Measurements from ENCODE around the gene AIP. TPM values are rescaled to one million over a fixed set of nuclear protein-coding genes. Genes with fewer than 3 reads are reported as not detected.

The AIP gene
- total RNA-seq, 2 donors from 2014 or later: 172 to 184 TPM

GRCh38 chr11:67538306-67538705 is 55.5 kb downstream of the AIP start:
- Mint-ChIP-seq H3K27me3 (ENCODE audit: low read depth) (no peaks in the 10 kb centered on the region), H3K9me3 (peaks cover 4 to 6% of the 10 kb centered on the region in 2 donors), H3K36me3 (ENCODE audit: insufficient read depth in 2 of 2) (peaks cover 3 to 13% of the 10 kb centered on the region in 2 donors), H3K4me1 (ENCODE audit: low read depth) (no peaks in the 10 kb centered on the region), H3K27ac (no peak overlapping the region), H3K4me3 (no peak overlapping the region)
- no peak for ATAC-seq (replicated peaks in 1 of 2)
- DNase-seq: no peak

GRCh38 chr11:67538823-67539505 is 56.1 kb downstream of the AIP start:
- Mint-ChIP-seq H3K4me3 (no peak overlapping the region), H3K27ac (no peak overlapping the region), H3K27me3 (ENCODE audit: low read depth) (no peaks in the 10 kb centered on the region), H3K9me3 (peaks cover 1 to 2% of the 10 kb centered on the region in 2 donors), H3K4me1 (ENCODE audit: low read depth) (no peaks in the 10 kb centered on the region), H3K36me3 (ENCODE audit: insufficient read depth in 2 of 2) (peaks cover 2 to 9% of the 10 kb centered on the region in 2 donors)
- no peak for DNase-seq
- no peak for ATAC-seq (replicated peaks in 1 of 2)

GRCh38 chr11:67539550-67539949 is 56.7 kb downstream of the AIP start:
- no peak overlapping the region for H3K27ac Mint-ChIP-seq
- ATAC-seq (replicated peaks in 1 of 2) (no peak), DNase-seq (no peak)
- H3K4me1 Mint-ChIP-seq (ENCODE audit: low read depth): no peaks in the 10 kb centered on the region
- H3K27me3 Mint-ChIP-seq (ENCODE audit: low read depth): no peaks in the 10 kb centered on the region
- H3K36me3 Mint-ChIP-seq (ENCODE audit: insufficient read depth in 2 of 2): peaks cover 0 to 4% of the 10 kb centered on the region in 2 donors
- H3K4me3 Mint-ChIP-seq: no peak overlapping the region
- H3K9me3 Mint-ChIP-seq: no peaks in the 10 kb centered on the region

Other genes with a start within 250 kb of the AIP start
- 100 to 1,000 TPM; 379 to 422 TPM for gene GRK2, start 216.6 kb upstream of the AIP start, total RNA-seq
- 10 to 100 TPM; 78.5 to 90.9 TPM for gene ANKRD13D, start 193.7 kb upstream of the AIP start, total RNA-seq
- gene SSH3, start 179.5 kb upstream of the AIP start, total RNA-seq: 10 to 100 TPM; 13.3 to 20.3 TPM
- 10 to 100 TPM; 68.5 to 74.1 TPM for gene POLD4, start 129.5 kb upstream of the AIP start, total RNA-seq
- gene CLCF1, start 109.4 kb upstream of the AIP start, total RNA-seq: under 1 TPM; 0.22 to 0.93 TPM
- 10 to 100 TPM; 36.7 to 41.2 TPM for gene RAD9A, start 91.0 kb upstream of the AIP start, total RNA-seq
- gene PPP1CA, start 81.2 kb upstream of the AIP start, total RNA-seq: 100 to 1,000 TPM; 211 to 244 TPM
- gene TBC1D10C, start 78.9 kb upstream of the AIP start, total RNA-seq: 100 to 1,000 TPM in 1 of 2 donors, 10 to 100 TPM in 1; 93.3 to 120 TPM
- gene CARNS1, start 67.3 kb upstream of the AIP start, total RNA-seq: 1 to 10 TPM; 3.8 to 5.0 TPM
- gene RPS6KB2, start 54.5 kb upstream of the AIP start, total RNA-seq: 10 to 100 TPM; 55.0 to 56.1 TPM
- gene PTPRCAP, start 45.3 kb upstream of the AIP start, total RNA-seq: 100 to 1,000 TPM in 1 of 2 donors, 10 to 100 TPM in 1; 94.5 to 119 TPM
- 10 to 100 TPM; 58.2 to 91.9 TPM for gene CORO1B, start 39.5 kb upstream of the AIP start, total RNA-seq
- not detected for gene GPR152, start 30.3 kb upstream of the AIP start, total RNA-seq
- gene CABP4, start 27.7 kb upstream of the AIP start, total RNA-seq: 10 to 100 TPM in 1 of 2 donors, 1 to 10 TPM in 1; 8.9 to 10.4 TPM
- gene TMEM134, start 13.8 kb upstream of the AIP start, total RNA-seq: 10 to 100 TPM; 53.2 to 59.7 TPM
- 100 to 1,000 TPM in 1 of 2 donors, 10 to 100 TPM in 1; 94.3 to 118 TPM for gene PITPNM1, start 22.3 kb downstream of the AIP start, total RNA-seq
- 100 to 1,000 TPM; 103 to 137 TPM for gene CDK2AP2, start 25.1 kb downstream of the AIP start, total RNA-seq
- gene CABP2, start 40.4 kb downstream of the AIP start, total RNA-seq: not detected
- 100 to 1,000 TPM; 199 to 215 TPM for gene GSTP1, start 100.8 kb downstream of the AIP start, total RNA-seq
- gene NDUFV1, start 123.9 kb downstream of the AIP start, total RNA-seq: 100 to 1,000 TPM; 220 to 244 TPM
- gene NUDT8, start 146.9 kb downstream of the AIP start, total RNA-seq: 10 to 100 TPM; 19.6 to 24.6 TPM
- not detected for gene TBX10, start 156.7 kb downstream of the AIP start, total RNA-seq
- gene ACY3, start 167.7 kb downstream of the AIP start, total RNA-seq: under 1 TPM; 0.30 to 0.31 TPM
- gene ALDH3B2, start 191.6 kb downstream of the AIP start, total RNA-seq: not detected